H9 (cell line): Measurements from ENCODE around the gene GPD1L. TPM values are rescaled to one million over a fixed set of nuclear protein-coding genes. Genes with fewer than 3 reads are reported as not detected.

ENCODE experiments used
- DNase-seq: peaks from one replicate; pipeline ENCODE4 v3.0.0-alpha.2; 2017
- H2AFZ ChIP-seq: one replicate; pipeline ENCODE4 v1.6.1; 2013; ENCODE audit warnings: mild to moderate bottlenecking, low read length, control low read depth, moderate library complexity
- H2AK5ac ChIP-seq: 2 replicates; pipeline ENCODE4 v1.6.1; 2013; ENCODE audit warnings: low read length, control low read depth, mixed read lengths; ENCODE audit not compliant: insufficient read length
- H2BK120ac ChIP-seq: one replicate; pipeline ENCODE4 v1.6.1; 2013; ENCODE audit warnings: low read depth, mild to moderate bottlenecking, low read length, control low read depth, inconsistent platforms; ENCODE audit not compliant: poor library complexity, severe bottlenecking
- H2BK12ac ChIP-seq: 2 replicates; pipeline ENCODE4 v1.6.1; 2013; ENCODE audit warnings: low read length, control low read depth, mixed read lengths, low read depth; ENCODE audit not compliant: insufficient read length
- H2BK15ac ChIP-seq: 2 replicates; pipeline ENCODE4 v1.6.1; 2013; ENCODE audit warnings: low read depth, low read length, control low read depth
- H2BK20ac ChIP-seq: one replicate; pipeline ENCODE4 v1.6.1; 2013; ENCODE audit warnings: low read depth, mild to moderate bottlenecking, low read length, control low read depth, inconsistent platforms; ENCODE audit not compliant: poor library complexity, severe bottlenecking
- H2BK5ac ChIP-seq: 2 replicates; pipeline ENCODE4 v1.6.1; 2013; ENCODE audit warnings: low read length, control low read depth, mixed read lengths; ENCODE audit not compliant: insufficient read length
- H3K14ac ChIP-seq: 2 replicates; pipeline ENCODE4 v1.6.1; 2013; ENCODE audit warnings: low read length, control low read depth; ENCODE audit not compliant: insufficient read depth
- H3K18ac ChIP-seq: 2 replicates; pipeline ENCODE4 v1.6.1; 2013; ENCODE audit warnings: low read depth, mild to moderate bottlenecking, mixed read lengths, low read length, control low read depth; ENCODE audit not compliant: insufficient read length
- H3K23ac ChIP-seq: 2 replicates; pipeline ENCODE4 v1.6.1; 2013; ENCODE audit warnings: low read length, control low read depth, mixed read lengths, low read depth; ENCODE audit not compliant: insufficient read length
- H3K23me2 ChIP-seq: 2 replicates; pipeline ENCODE4 v1.6.1; 2013; ENCODE audit warnings: low read depth, mild to moderate bottlenecking, mixed read lengths, low read length, control low read depth; ENCODE audit not compliant: insufficient read length, poor library complexity, severe bottlenecking
- H3K27ac ChIP-seq: 2 replicates; pipeline ENCODE4 v1.5.1; 2013; ENCODE audit warnings: low read length, control low read depth, mixed read lengths, low read depth; ENCODE audit not compliant: insufficient read length
- H3K27me3 ChIP-seq: 2 replicates; pipeline ENCODE4 v1.6.1; 2013; ENCODE audit warnings: low read length, control low read depth, inconsistent platforms; ENCODE audit not compliant: insufficient read depth
- H3K4ac ChIP-seq: 2 replicates; pipeline ENCODE4 v1.6.1; 2013; ENCODE audit warnings: low read depth, mild to moderate bottlenecking, control low read depth, inconsistent platforms, low read length, moderate library complexity
- H3K4me1 ChIP-seq: 2 replicates; pipeline ENCODE4 v1.6.1; 2013; ENCODE audit warnings: low read length, control low read depth, inconsistent platforms; ENCODE audit not compliant: insufficient read depth
- H3K4me2 ChIP-seq: 2 replicates; pipeline ENCODE4 v1.6.1; 2013; ENCODE audit warnings: low read length, control low read depth, mixed read lengths; ENCODE audit not compliant: insufficient read length, insufficient read depth
- H3K56ac ChIP-seq: 2 replicates; pipeline ENCODE4 v1.6.1; 2013; ENCODE audit warnings: low read depth, mild to moderate bottlenecking, mixed read lengths, low read length, control low read depth; ENCODE audit not compliant: insufficient read length
- H3K79me1 ChIP-seq: 2 replicates; pipeline ENCODE4 v1.6.1; 2013; ENCODE audit warnings: low read depth, mild to moderate bottlenecking, moderate library complexity, low read length, control low read depth, inconsistent platforms; ENCODE audit not compliant: insufficient read depth, poor library complexity, severe bottlenecking
- H3K79me2 ChIP-seq: 2 replicates; pipeline ENCODE4 v1.6.1; 2013; ENCODE audit warnings: low read length, control low read depth, inconsistent platforms; ENCODE audit not compliant: insufficient read depth
- H3K9ac ChIP-seq: 2 replicates; pipeline ENCODE4 v1.6.1; 2013; ENCODE audit warnings: low read length, control low read depth, mixed read lengths; ENCODE audit not compliant: insufficient read length; ENCODE audit errors: extremely low read depth
- H3K9me3 ChIP-seq: one replicate; pipeline ENCODE4 v1.6.1; 2013; ENCODE audit warnings: low read depth, low read length, inconsistent platforms; ENCODE audit not compliant: control insufficient read depth
- H3T11ph ChIP-seq: one replicate; pipeline ENCODE4 v1.6.1; 2013; ENCODE audit warnings: mild to moderate bottlenecking, low read length, control low read depth, inconsistent platforms
- H4K20me1 ChIP-seq: one replicate; pipeline ENCODE4 v1.6.1; 2013; ENCODE audit not compliant: control insufficient read depth, insufficient read length, insufficient read depth
- H4K5ac ChIP-seq: 2 replicates; pipeline ENCODE4 v1.6.1; 2013; ENCODE audit warnings: low read depth, mild to moderate bottlenecking, mixed read lengths, low read length, control low read depth; ENCODE audit not compliant: insufficient read length
- H4K8ac ChIP-seq: replicated peaks from 2 replicates; pipeline ENCODE4 v1.6.1; 2013; ENCODE audit warnings: low read length, control low read depth, mixed read lengths, low read depth; ENCODE audit not compliant: insufficient read length
- H4K91ac ChIP-seq: 2 replicates; pipeline ENCODE4 v1.6.1; 2013; ENCODE audit warnings: low read depth, mild to moderate bottlenecking, moderate library complexity, mixed read lengths, low read length, control low read depth; ENCODE audit not compliant: insufficient read length
- H3K27ac Mint-ChIP-seq, 3 experiments: 2 replicates in 2 of 3; 3 replicates in 1 of 3; pipeline ENCODE4 v1.8.0; 2020 to 2021; ENCODE audit warnings: mixed read lengths in 3 of 3, mild to moderate bottlenecking in 1 of 3, moderate library complexity in 1 of 3
- H3K27me3 Mint-ChIP-seq: 2 replicates; pipeline ENCODE4 v1.8.0; 2021; ENCODE audit warnings: low read depth, mild to moderate bottlenecking, moderate library complexity, mixed read lengths
- H3K36me3 Mint-ChIP-seq, 3 experiments: 2 replicates in 2 of 3; 3 replicates in 1 of 3; pipeline ENCODE4 v1.8.0; 2020 to 2021; ENCODE audit warnings: low read depth in 3 of 3, mixed read lengths in 3 of 3; ENCODE audit not compliant: insufficient read depth in 1 of 3
- H3K4me1 Mint-ChIP-seq, 2 experiments: 2 replicates each; pipeline ENCODE4 v1.8.0; 2020; ENCODE audit warnings: mixed read lengths in 2 of 2
- H3K4me3 Mint-ChIP-seq, 2 experiments: 2 replicates in 1 of 2; 3 replicates in 1 of 2; pipeline ENCODE4 v1.8.0; 2020 to 2021; ENCODE audit warnings: mild to moderate bottlenecking in 2 of 2, mixed read lengths in 2 of 2, moderate library complexity in 1 of 2
- H3K9me3 Mint-ChIP-seq, 2 experiments: 2 replicates in 1 of 2; 3 replicates in 1 of 2; pipeline ENCODE4 v1.8.0; 2020; ENCODE audit warnings: mild to moderate bottlenecking in 2 of 2, mixed read lengths in 2 of 2, moderate library complexity in 1 of 2
- CTCF ChIP-seq: fragments of 200-600 bp; sonication (generic); conservative IDR thresholded peaks from 3 replicates; pipeline ENCODE4 v1.8.0; 2021; ENCODE audit warnings: antibody characterized with exemption, mild to moderate bottlenecking
- WGBS: extraction: QIAGEN DNeasy Blood & Tissue Kit; methylation state at CpG from one replicate; pipeline ENCODE4 v1.1.7; 2013; ENCODE audit warnings: missing lambda C conversion rate, low lambda C conversion rate, mixed read lengths; ENCODE audit not compliant: insufficient read length; ENCODE audit errors: extremely low coverage; 5-methylcytosine and 5-hydroxymethylcytosine counted together
- total RNA-seq: library from RNA; stranded (reverse); gene quantifications from 2 replicates; pipeline ENCODE4 v1.2.1, GENCODE V29; 2021

Gene GPD1L
- total RNA-seq, 1 experiment from 2014 or later: 3.7 TPM

GRCh38 chr3:32157600-32158264 is 51.3 kb downstream of the GPD1L start:
- no peak overlapping the region for H2AK5ac ChIP-seq
- no peak overlapping the region for H4K8ac ChIP-seq
- H2BK15ac ChIP-seq: no peak overlapping the region
- no peak overlapping the region for H2BK120ac ChIP-seq
- H2BK5ac ChIP-seq: no peak overlapping the region
- no peak overlapping the region for H2BK20ac ChIP-seq
- H3K27ac ChIP-seq: no peak overlapping the region
- no peak overlapping the region for H3T11ph ChIP-seq
- H3K9ac ChIP-seq: no peak overlapping the region
- no peak overlapping the region for H4K5ac ChIP-seq
- H2BK12ac ChIP-seq: no peak overlapping the region
- H3K27me3 ChIP-seq: no peaks in the 10 kb centered on the region
- H4K20me1 ChIP-seq: no peaks in the 10 kb centered on the region
- Mint-ChIP-seq H3K27me3 (no peaks in the 10 kb centered on the region), H3K36me3 (no peaks in the 10 kb centered on the region; a peak in 2 of 7 replicates), H3K4me3 (no peak overlapping the region), H3K27ac (no peak overlapping the region), H3K4me1 (peaks cover 4 to 9% of the 10 kb centered on the region in 2 experiments), H3K9me3 (no peaks in the 10 kb centered on the region)
- no peak overlapping the region for H2AFZ ChIP-seq
- no peak overlapping the region for H3K23ac ChIP-seq
- H3K56ac ChIP-seq: no peak overlapping the region
- H3K4ac ChIP-seq: no peak overlapping the region
- no peak overlapping the region for H3K14ac ChIP-seq
- TF ChIP-seq CTCF: no peak
- no peak overlapping the region for H3K4me2 ChIP-seq
- DNase-seq: no peak
- H3K9me3 ChIP-seq: no peaks in the 10 kb centered on the region
- H3K79me1 ChIP-seq: no peaks in the 10 kb centered on the region
- H3K79me2 ChIP-seq: no peaks in the 10 kb centered on the region
- no peak overlapping the region for H4K91ac ChIP-seq
- no peaks in the 10 kb centered on the region for H3K4me1 ChIP-seq
- no CpG with 5 or more reads among the region's 7 CpGs for WGBS
- no peak overlapping the region for H3K18ac ChIP-seq
- H3K23me2 ChIP-seq: no peaks in the 10 kb centered on the region
